SK-N-MC (cell line): Measurements from ENCODE around the gene H2BW2.

Source experiments
- EZH2 ChIP-seq: fragments of 200-600 bp; sonication (generic); IDR thresholded peaks from one replicate; pipeline ENCODE4 v1.6.1; 2017; ENCODE audit warnings: antibody characterized with exemption
- FOXP2 ChIP-seq: optimal IDR thresholded peaks from 2 replicates; pipeline ENCODE3; 2011; ENCODE audit warnings: mild to moderate bottlenecking, moderate library complexity; ENCODE audit not compliant: insufficient read depth; ENCODE audit errors: extremely low read length, control extremely low read depth
- POLR2AphosphoS5 ChIP-seq: IDR thresholded peaks from 2 replicates; pipeline ENCODE4 v1.6.1; 2012; ENCODE audit warnings: mild to moderate bottlenecking, low read depth, low read length, borderline replicate concordance

- TF ChIP-seq POLR2AphosphoS5 (no peak), EZH2 (no peak), FOXP2 (no peak)
Observed at GRCh38 chrX:104045642-104046041, 5.9 kb downstream of the H2BW2 start.
